Suprapubic skin (tissue), 4 donors: ENCODE data around the gene PFN3. TPM values are rescaled to one million over a fixed set of nuclear protein-coding genes. Genes with fewer than 3 reads are reported as not detected.
"Not testable (repeated sequence)": the region's sequence is repeated elsewhere in the genome, so short reads cannot be mapped to it uniquely, and the experiment has no call there.

Experiments used
- DNase-seq, 2 donors: peaks; one replicate each; pipeline ENCODE4 v3.0.0-alpha.2; 2019; ENCODE audit warnings: low spot score in 2 of 2
- H3K27ac ChIP-seq: fragments of 200-600 bp; sonication (generic); one replicate; pipeline ENCODE4 v1.5.1; 2019
- H3K27me3 ChIP-seq: fragments of 200-600 bp; sonication (generic); one replicate; pipeline ENCODE4 v1.5.1; 2019
- H3K36me3 ChIP-seq: fragments of 200-600 bp; sonication (generic); one replicate; pipeline ENCODE4 v1.5.1; 2019
- H3K4me1 ChIP-seq: fragments of 200-600 bp; sonication (generic); one replicate; pipeline ENCODE4 v1.5.1; 2019
- H3K4me3 ChIP-seq: fragments of 200-600 bp; sonication (generic); one replicate; pipeline ENCODE4 v1.5.1; 2019; ENCODE audit warnings: mild to moderate bottlenecking
- H3K9me3 ChIP-seq: fragments of 200-600 bp; sonication (generic); one replicate; pipeline ENCODE4 v1.5.1; 2019
- CTCF ChIP-seq, 2 donors: fragments of 200-600 bp in 1 of 2; fragments of 450-650 bp in 1 of 2; sonication (generic) in 1 of 2; IDR thresholded peaks; one replicate each; pipeline ENCODE4 v1.5.1; 2016 to 2019; ENCODE audit warnings: antibody characterized with exemption in 2 of 2, mild to moderate bottlenecking in 1 of 2, moderate library complexity in 1 of 2
- EP300 ChIP-seq: sonication (generic); formaldehyde crosslinking; IDR thresholded peaks from one replicate; pipeline ENCODE4 v1.6.1; 2017; ENCODE audit warnings: antibody characterized with exemption
- POLR2A ChIP-seq, 2 donors: fragments of 450-650 bp; IDR thresholded peaks; one replicate each; pipeline ENCODE4 v1.6.1; 2017; ENCODE audit warnings: antibody characterized with exemption in 2 of 2, mild to moderate bottlenecking in 2 of 2, moderate library complexity in 2 of 2
- POLR2AphosphoS5 ChIP-seq, 3 donors: sonication (generic); formaldehyde crosslinking; IDR thresholded peaks; one replicate each; pipeline ENCODE4 v1.6.1; 2017; ENCODE audit warnings: antibody characterized with exemption in 3 of 3
- WGBS: methylation state at CpG from one replicate; pipeline ENCODE4 v1.1.5; 2018; 5-methylcytosine and 5-hydroxymethylcytosine counted together
- total RNA-seq, 4 donors: library from RNA; depleted of rRNA; stranded (reverse); fragments of >200 nt; gene quantifications; one replicate each; pipeline ENCODE4 v1.1.0, GENCODE V29; 2016

PFN3 gene
- total RNA-seq, 4 donors from 2014 or later: not detected

- WGBS: 39% methylated on average over 8 of the region's 8 CpGs
- DNase-seq: no peak
- Histone ChIP-seq H3K9me3 (no peaks in the 10 kb centered on the region), H3K4me3 (no peak overlapping the region), H3K4me1 (peaks cover 64% of the 10 kb centered on the region), H3K27me3 (no peaks in the 10 kb centered on the region), H3K27ac (peak overlapping the region; percentile 86), H3K36me3 (no peaks in the 10 kb centered on the region)
- TF ChIP-seq POLR2AphosphoS5 (IDR thresholded peaks at IDR 0.05): no peak
- no peak for TF ChIP-seq EP300
- no peak for TF ChIP-seq CTCF (IDR thresholded peaks at IDR 0.05)
- no peak for TF ChIP-seq POLR2A (IDR thresholded peaks at IDR 0.05)
Measured at GRCh38 chr5:177362292-177362609, 38.2 kb downstream of the PFN3 start.

DNA sequence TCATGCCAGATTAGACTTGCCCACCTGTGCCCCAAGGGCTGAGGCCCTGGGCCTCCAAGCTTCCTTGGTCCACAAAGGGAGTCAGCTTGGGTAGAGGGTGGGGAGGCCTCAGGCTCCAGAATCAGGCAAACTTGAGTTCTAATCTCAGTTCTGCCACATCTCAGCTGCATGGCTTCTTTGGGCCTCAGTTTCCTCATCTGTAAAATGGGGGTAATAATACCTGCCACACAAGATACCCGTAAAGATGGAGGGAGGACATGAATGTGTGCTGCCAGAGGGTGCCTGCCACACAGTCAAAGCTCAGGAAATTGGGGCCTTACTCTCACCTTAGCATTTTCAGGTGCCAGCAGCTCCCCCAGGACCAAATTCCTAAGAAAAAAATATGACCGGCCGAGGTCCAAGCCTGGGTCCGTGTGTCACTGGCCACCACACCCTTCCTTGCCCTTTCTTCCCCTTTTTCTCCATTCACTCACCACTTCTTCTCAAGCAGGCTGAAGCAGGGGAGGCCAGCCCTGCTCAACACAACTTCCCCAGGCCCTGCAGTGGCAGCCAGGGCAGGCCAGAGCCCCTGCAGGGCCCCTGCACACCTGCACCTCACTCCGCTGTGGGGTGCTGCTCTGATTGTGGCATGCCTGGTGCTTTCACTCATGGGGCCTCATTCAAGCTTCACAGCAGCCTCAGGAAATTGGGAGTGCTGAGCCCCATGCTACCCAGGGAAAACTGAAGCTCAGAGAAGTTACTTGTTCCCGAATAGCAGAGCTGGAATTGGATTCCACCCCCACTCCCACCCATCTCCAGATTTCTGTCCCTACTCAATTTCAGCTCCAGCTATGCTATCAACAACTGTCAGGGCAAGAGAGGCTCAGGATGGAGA lies 38.8 kb downstream of the PFN3 start:
- no peak for DNase-seq
- H3K4me3 ChIP-seq: no peak overlapping the region
- no peaks in the 10 kb centered on the region for H3K9me3 ChIP-seq
- H3K36me3 ChIP-seq: no peaks in the 10 kb centered on the region
- peak overlapping the region; percentile 86 for H3K27ac ChIP-seq
- TF ChIP-seq EP300 (no peak), CTCF (IDR thresholded peaks at IDR 0.05) (no peak), POLR2AphosphoS5 (IDR thresholded peaks at IDR 0.05) (no peak), POLR2A (IDR thresholded peaks at IDR 0.05) (no peak)
- peaks cover 62% of the 10 kb centered on the region for H3K4me1 ChIP-seq
- whole genome bisulfite sequencing: 75% methylated on average over 6 of the region's 6 CpGs
- H3K27me3 ChIP-seq: no peaks in the 10 kb centered on the region

- H3K4me1 ChIP-seq: peaks cover 52% of the 10 kb centered on the region
- not testable (repeated sequence) for H3K27me3 ChIP-seq, H3K27ac ChIP-seq, H3K9me3 ChIP-seq, DNase-seq, H3K4me3 ChIP-seq, H3K36me3 ChIP-seq
- 96% methylated on average over 7 of the region's 7 CpGs for WGBS
Measured at GRCh38 chr5:177360740-177361139, 39.7 kb downstream of the PFN3 start.

DNA sequence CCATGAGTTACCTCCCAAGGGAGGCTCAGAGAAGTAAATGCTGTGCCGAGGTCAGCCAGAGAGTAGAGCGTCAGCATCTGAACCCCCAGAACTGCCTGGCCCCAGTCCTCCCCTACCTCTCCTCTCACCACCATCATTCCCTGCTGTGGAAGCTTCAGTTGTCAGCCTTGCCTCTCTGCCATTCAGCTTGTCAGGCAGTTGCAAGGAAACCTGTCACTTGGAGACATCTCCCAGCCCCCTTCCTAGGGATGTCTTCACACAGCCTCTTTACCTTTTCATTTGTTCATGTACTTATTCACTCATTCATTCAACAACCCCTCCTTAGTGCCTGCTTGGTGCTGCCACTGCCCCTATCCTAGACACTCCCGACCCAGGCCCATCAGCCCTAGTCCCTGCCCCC lies 40.6 kb downstream of the PFN3 start:
- H3K4me1 ChIP-seq: peaks cover 52% of the 10 kb centered on the region
- H3K27me3 ChIP-seq: no peaks in the 10 kb centered on the region
- 85% methylated on average over 3 of the region's 3 CpGs for WGBS
- TF ChIP-seq CTCF (IDR thresholded peaks at IDR 0.05): no peak
- TF ChIP-seq EP300: no peak
- TF ChIP-seq POLR2A (IDR thresholded peaks at IDR 0.05): no peak
- TF ChIP-seq POLR2AphosphoS5 (IDR thresholded peaks at IDR 0.05): no peak
- H3K36me3 ChIP-seq: no peaks in the 10 kb centered on the region
- H3K27ac ChIP-seq: no peak overlapping the region
- H3K4me3 ChIP-seq: no peak overlapping the region
- no peak for DNase-seq
- no peaks in the 10 kb centered on the region for H3K9me3 ChIP-seq

DNA sequence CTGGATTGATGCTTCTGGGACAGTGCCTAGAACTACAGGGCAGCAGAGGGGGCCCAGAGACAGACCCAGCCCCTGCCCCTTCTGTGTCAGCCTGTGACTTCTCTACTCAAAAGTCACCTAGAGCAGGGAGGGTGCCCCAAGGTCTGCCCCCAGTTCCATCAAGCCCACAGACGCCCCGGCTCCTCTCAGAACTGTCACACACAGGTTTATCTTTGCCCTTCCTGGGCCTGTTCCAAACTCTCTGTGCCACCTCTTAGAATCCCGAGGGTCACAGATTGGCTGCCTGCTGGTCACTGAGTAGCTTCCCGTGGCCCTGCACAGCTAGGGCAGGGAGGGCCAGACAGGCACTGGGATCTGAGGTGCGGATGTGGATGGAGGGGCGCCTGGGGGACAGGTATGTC lies 41.0 kb downstream of the PFN3 start:
- no peak for DNase-seq
- no peaks in the 10 kb centered on the region for H3K36me3 ChIP-seq
- H3K4me1 ChIP-seq: peaks cover 52% of the 10 kb centered on the region
- no peak overlapping the region for H3K27ac ChIP-seq
- no peaks in the 10 kb centered on the region for H3K9me3 ChIP-seq
- no peak overlapping the region for H3K4me3 ChIP-seq
- 94% methylated on average over 3 of the region's 6 CpGs for WGBS
- TF ChIP-seq CTCF (IDR thresholded peaks at IDR 0.05): no peak
- no peak for TF ChIP-seq EP300
- no peak for TF ChIP-seq POLR2AphosphoS5 (IDR thresholded peaks at IDR 0.05)
- TF ChIP-seq POLR2A (IDR thresholded peaks at IDR 0.05): no peak
- no peaks in the 10 kb centered on the region for H3K27me3 ChIP-seq

DNA sequence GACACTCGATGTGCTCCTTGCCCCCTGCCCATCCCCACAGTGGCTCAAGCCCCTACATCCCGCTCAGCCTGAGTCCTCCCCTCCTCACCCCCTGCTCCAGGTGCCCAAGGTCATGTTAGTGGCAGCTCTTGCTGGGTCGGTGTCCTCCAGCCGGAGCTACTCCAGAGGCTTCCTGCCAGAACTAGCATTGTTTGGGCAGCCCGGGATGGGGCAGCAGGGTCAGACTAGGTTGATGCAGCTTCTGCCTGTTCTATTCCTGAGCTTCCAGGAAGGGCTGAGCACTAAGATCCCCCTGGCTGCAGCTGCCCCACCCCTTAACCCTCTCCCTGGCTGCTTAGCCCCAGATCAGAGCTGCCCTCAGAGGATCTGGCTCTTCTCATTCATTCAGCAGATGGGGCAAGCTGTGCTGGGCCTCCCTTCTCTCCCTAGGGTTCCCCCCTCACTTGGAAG lies 42.1 kb downstream of the PFN3 start:
- Histone ChIP-seq H3K36me3 (no peaks in the 10 kb centered on the region), H3K9me3 (no peaks in the 10 kb centered on the region), H3K27ac (no peak overlapping the region), H3K27me3 (no peaks in the 10 kb centered on the region), H3K4me1 (peaks cover 43% of the 10 kb centered on the region), H3K4me3 (peak overlapping the region; percentile 47)
- no peak for DNase-seq
- 18% methylated on average over 4 of the region's 5 CpGs for WGBS
- TF ChIP-seq EP300 (no peak), POLR2A (IDR thresholded peaks at IDR 0.05) (no peak), POLR2AphosphoS5 (IDR thresholded peaks at IDR 0.05) (no peak), CTCF (IDR thresholded peaks at IDR 0.05) (no peak)
